Upper lobe of right lung (tissue), 1 donor: ENCODE measurements around the gene JAKMIP2. TPM values are rescaled to one million over a fixed set of nuclear protein-coding genes. Genes with fewer than 3 reads are reported as not detected.

Experiments used
- ATAC-seq: fragments of 200-7000 bp; cut with Tn5 transposase; one replicate; pipeline ENCODE4 v1.9.1; 2020; ENCODE audit warnings: mild to moderate bottlenecking, moderate library complexity
- DNase-seq: peaks from one replicate; pipeline ENCODE4 v3.0.0-alpha.2; 2020
- H3K27ac ChIP-seq: fragments of 200-600 bp; one replicate; pipeline ENCODE4 v1.8.0; 2022
- H3K27me3 ChIP-seq: fragments of 200-600 bp; one replicate; pipeline ENCODE4 v1.8.0; 2022; ENCODE audit warnings: mild to moderate bottlenecking
- H3K36me3 ChIP-seq: fragments of 200-600 bp; one replicate; pipeline ENCODE4 v1.8.0; 2022
- H3K4me1 ChIP-seq: fragments of 200-600 bp; one replicate; pipeline ENCODE4 v1.8.0; 2022
- H3K4me3 ChIP-seq: fragments of 200-600 bp; one replicate; pipeline ENCODE4 v1.8.0; 2022; ENCODE audit warnings: mild to moderate bottlenecking
- H3K9me3 ChIP-seq: fragments of 200-600 bp; one replicate; pipeline ENCODE4 v1.8.0; 2022
- intact Hi-C: fragments of 100-400 bp; cut with DNase I; formaldehyde crosslinking; loops from one replicate; pipeline ENCODE4 v1.11.0; 2022
- total RNA-seq: library from RNA; stranded (reverse); fragmentation: NEBNext Ultra II Directional; extraction: Animal tissue kit (Norgen Biotek cat#: 25700); gene quantifications from one replicate; pipeline ENCODE4 v1.2.1, GENCODE V29; 2021
- TF ChIP-seq, protein P1 (sequence below): fragments of 200-600 bp; IDR thresholded peaks from one replicate; pipeline ENCODE4 v1.8.0; 2022; ENCODE audit warnings: antibody characterized with exemption
- donor health status: DM: no; HTN: yes; CAD: no; lungs with severe emphysema.

Gene JAKMIP2
- total RNA-seq, 1 donor from 2014 or later: 7.5 TPM

DNA sequence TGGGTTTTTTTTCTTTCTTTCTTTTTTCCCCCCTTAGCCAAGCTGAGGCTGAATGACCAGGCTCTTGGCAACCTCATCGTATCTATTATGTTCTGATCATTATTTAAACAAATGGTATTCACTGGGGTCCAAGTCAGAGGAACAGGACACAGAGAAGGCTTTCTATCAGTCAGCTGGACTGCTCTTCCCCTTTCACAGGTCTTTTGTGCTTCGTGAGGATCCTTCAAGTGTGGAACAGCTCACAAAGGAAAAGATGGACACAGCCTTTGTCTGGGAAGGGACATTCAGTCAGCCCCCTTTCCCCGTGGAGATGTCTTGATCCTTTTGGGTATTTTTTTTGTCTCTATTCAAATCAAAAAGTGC lies 218.4 kb downstream of the JAKMIP2 start:
- Histone ChIP-seq H3K27ac (no peak overlapping the region), H3K4me1 (no peaks in the 10 kb centered on the region), H3K27me3 (no peaks in the 10 kb centered on the region), H3K9me3 (no peaks in the 10 kb centered on the region), H3K4me3 (no peak overlapping the region), H3K36me3 (no peaks in the 10 kb centered on the region)
- TF ChIP-seq, protein P1, sequence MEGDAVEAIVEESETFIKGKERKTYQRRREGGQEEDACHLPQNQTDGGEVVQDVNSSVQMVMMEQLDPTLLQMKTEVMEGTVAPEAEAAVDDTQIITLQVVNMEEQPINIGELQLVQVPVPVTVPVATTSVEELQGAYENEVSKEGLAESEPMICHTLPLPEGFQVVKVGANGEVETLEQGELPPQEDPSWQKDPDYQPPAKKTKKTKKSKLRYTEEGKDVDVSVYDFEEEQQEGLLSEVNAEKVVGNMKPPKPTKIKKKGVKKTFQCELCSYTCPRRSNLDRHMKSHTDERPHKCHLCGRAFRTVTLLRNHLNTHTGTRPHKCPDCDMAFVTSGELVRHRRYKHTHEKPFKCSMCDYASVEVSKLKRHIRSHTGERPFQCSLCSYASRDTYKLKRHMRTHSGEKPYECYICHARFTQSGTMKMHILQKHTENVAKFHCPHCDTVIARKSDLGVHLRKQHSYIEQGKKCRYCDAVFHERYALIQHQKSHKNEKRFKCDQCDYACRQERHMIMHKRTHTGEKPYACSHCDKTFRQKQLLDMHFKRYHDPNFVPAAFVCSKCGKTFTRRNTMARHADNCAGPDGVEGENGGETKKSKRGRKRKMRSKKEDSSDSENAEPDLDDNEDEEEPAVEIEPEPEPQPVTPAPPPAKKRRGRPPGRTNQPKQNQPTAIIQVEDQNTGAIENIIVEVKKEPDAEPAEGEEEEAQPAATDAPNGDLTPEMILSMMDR: no peak
- intact Hi-C loops: no loop called here
- DNase-seq (no peak), ATAC-seq (no peak)

DNA sequence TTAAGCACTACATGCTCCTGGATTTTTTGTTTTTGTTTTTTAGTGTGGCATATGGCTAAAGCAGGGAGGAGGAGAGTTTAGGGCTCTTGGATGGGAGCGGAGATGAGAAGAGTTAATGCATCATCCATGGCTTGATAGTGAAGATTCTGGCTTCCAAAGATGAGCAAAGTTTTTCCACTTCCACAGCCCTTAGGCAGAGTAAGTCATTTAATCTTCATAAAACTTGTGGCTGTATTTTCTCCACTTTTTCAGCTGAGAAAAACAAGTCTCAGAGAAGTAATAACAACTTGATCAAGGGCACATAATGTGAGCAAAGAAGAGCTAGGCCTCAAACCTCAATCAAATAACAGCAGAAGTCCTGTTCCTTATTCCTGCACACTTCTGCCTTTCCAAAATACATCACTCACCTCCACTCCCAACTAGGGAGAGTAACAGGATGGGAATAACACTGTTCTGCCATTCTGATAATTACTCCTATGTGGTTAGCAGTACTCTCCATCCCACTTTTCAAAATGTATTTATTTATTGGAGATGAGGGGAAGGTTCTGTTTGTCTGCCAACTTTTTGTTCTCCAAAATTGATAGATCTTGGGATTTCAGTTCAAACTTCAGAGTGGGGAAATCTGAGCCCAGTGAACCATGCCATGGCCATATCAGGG lies 218.9 kb downstream of the JAKMIP2 start:
- Histone ChIP-seq H3K4me3 (no peak overlapping the region), H3K4me1 (peaks cover 2% of the 10 kb centered on the region), H3K9me3 (no peaks in the 10 kb centered on the region), H3K36me3 (no peaks in the 10 kb centered on the region), H3K27ac (no peak overlapping the region), H3K27me3 (no peaks in the 10 kb centered on the region)
- DNase-seq: no peak
- intact Hi-C loops: no loop called here
- ATAC-seq: no peak
- TF ChIP-seq, protein P1: no peak

DNA sequence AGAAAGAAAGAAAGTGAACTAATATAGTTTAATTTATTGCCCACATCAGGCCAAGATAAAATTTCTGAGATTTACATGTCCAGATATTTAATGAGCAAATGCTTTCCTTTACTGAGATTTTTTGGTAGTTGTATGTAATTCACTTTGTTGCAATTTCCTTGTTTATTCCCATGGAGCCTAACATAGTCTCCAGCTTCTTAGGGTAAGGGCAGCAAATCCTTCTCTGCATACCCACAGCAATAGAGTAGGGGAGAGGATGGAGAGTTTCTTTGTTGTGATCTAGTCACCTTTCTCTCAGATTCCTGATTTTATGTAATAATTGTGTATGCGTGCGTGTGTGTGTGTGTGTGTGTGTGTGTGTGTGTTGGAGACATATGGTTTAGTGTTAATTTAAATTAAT lies 221.1 kb downstream of the JAKMIP2 start:
- intact Hi-C loops: no loop called here
- TF ChIP-seq, protein P1: no peak
- no peak for ATAC-seq

GRCh38 chr5:147560718-147561331 lies 221.7 kb downstream of the JAKMIP2 start:
- TF ChIP-seq, protein P1: no peak
- Histone ChIP-seq H3K4me1 (peaks cover 7% of the 10 kb centered on the region), H3K9me3 (no peaks in the 10 kb centered on the region), H3K27ac (no peak overlapping the region), H3K4me3 (no peak overlapping the region), H3K36me3 (no peaks in the 10 kb centered on the region), H3K27me3 (no peaks in the 10 kb centered on the region)
- ATAC-seq: no peak
- DNase-seq: no peak
- intact Hi-C loops: no loop called here

More for the DNA sequence above, 221.1 kb downstream of the JAKMIP2 start:
- no peak overlapping the region for H3K27ac ChIP-seq
- no peak overlapping the region for H3K4me3 ChIP-seq
- H3K4me1 ChIP-seq: peaks cover 7% of the 10 kb centered on the region
- no peaks in the 10 kb centered on the region for H3K9me3 ChIP-seq
- H3K36me3 ChIP-seq: no peaks in the 10 kb centered on the region
- no peak for DNase-seq
- H3K27me3 ChIP-seq: no peaks in the 10 kb centered on the region

GRCh38 chr5:147559749-147560148 lies 222.8 kb downstream of the JAKMIP2 start:
- intact Hi-C loops: loop anchor here (5.0 kb wide), 1 partner anchor 92 kb away; no protein-coding TSS in a partner anchor
- peaks cover 11% of the 10 kb centered on the region for H3K4me1 ChIP-seq
- DNase-seq: no peak
- no peak overlapping the region for H3K27ac ChIP-seq
- ATAC-seq: no peak
- no peaks in the 10 kb centered on the region for H3K27me3 ChIP-seq
- H3K9me3 ChIP-seq: no peaks in the 10 kb centered on the region
- TF ChIP-seq, protein P1: no peak
- H3K36me3 ChIP-seq: no peaks in the 10 kb centered on the region
- no peak overlapping the region for H3K4me3 ChIP-seq
